PFSK-1 (cell line): Measurements from ENCODE around the gene ZNF346.

Source experiments
- FOXP2 ChIP-seq: optimal IDR thresholded peaks from 2 replicates; pipeline ENCODE3; 2011; ENCODE audit warnings: borderline replicate concordance, control low read depth, inconsistent platforms; ENCODE audit not compliant: insufficient read depth; ENCODE audit errors: extremely low read length, extremely low read depth
- POLR2AphosphoS5 ChIP-seq: IDR thresholded peaks from 2 replicates; pipeline ENCODE4 v1.6.1; 2012; ENCODE audit warnings: low read depth, mild to moderate bottlenecking, control low read depth, low read length, moderate library complexity
- REST ChIP-seq, 2 experiments: IDR thresholded peaks; 2 replicates each; pipeline versions ENCODE4 v1.6.1 to v1.8.0; 2011 to 2012; ENCODE audit warnings: low read depth in 2 of 2, low read length in 2 of 2, control low read depth in 1 of 2, inconsistent platforms in 1 of 2, mild to moderate bottlenecking in 1 of 2, moderate library complexity in 1 of 2; ENCODE audit not compliant: insufficient read depth in 1 of 2
- SIN3A ChIP-seq: IDR thresholded peaks from 2 replicates; pipeline ENCODE4 v1.6.1; 2012; ENCODE audit warnings: mild to moderate bottlenecking, low read length, moderate library complexity, borderline replicate concordance; ENCODE audit not compliant: insufficient read depth
- TAF1 ChIP-seq: IDR thresholded peaks from 2 replicates; pipeline ENCODE4 v1.6.1; 2012; ENCODE audit warnings: low read length, control low read depth, borderline replicate concordance; ENCODE audit not compliant: insufficient read depth

ZNF346 gene

GRCh38 chr5:177036921-177037320 is 14.4 kb downstream of the ZNF346 start:
- TF ChIP-seq FOXP2 (no peak), POLR2AphosphoS5 (no peak), REST (IDR thresholded peaks at IDR 0.05; ENCODE audit: insufficient read depth in 1 of 2, low read depth in 2 of 2, low read length in 2 of 2) (no peak), SIN3A (no peak), TAF1 (no peak)

GRCh38 chr5:177040814-177041420 is 18.4 kb downstream of the ZNF346 start:
- no peak for TF ChIP-seq REST (IDR thresholded peaks at IDR 0.05; ENCODE audit: insufficient read depth in 1 of 2, low read depth in 2 of 2, low read length in 2 of 2)
- TF ChIP-seq FOXP2: no peak
- no peak for TF ChIP-seq TAF1
- TF ChIP-seq POLR2AphosphoS5: no peak

GRCh38 chr5:177041936-177042335 is 19.4 kb downstream of the ZNF346 start:
- TF ChIP-seq TAF1 (no peak), REST (IDR thresholded peaks at IDR 0.05; ENCODE audit: insufficient read depth in 1 of 2, low read depth in 2 of 2, low read length in 2 of 2) (no peak), POLR2AphosphoS5 (no peak), SIN3A (no peak), FOXP2 (no peak)

GRCh38 chr5:177043114-177043513 is 20.6 kb downstream of the ZNF346 start:
- TF ChIP-seq POLR2AphosphoS5: no peak
- TF ChIP-seq FOXP2: no peak
- no peak for TF ChIP-seq REST (IDR thresholded peaks at IDR 0.05; ENCODE audit: insufficient read depth in 1 of 2, low read depth in 2 of 2, low read length in 2 of 2)

- TF ChIP-seq POLR2AphosphoS5 (no peak), FOXP2 (no peak)
Measured at GRCh38 chr5:177043958-177044357, 21.5 kb downstream of the ZNF346 start.

- TF ChIP-seq TAF1 (no peak), REST (IDR thresholded peaks at IDR 0.05; ENCODE audit: insufficient read depth in 1 of 2, low read depth in 2 of 2, low read length in 2 of 2) (no peak), SIN3A (no peak), FOXP2 (no peak), POLR2AphosphoS5 (no peak)
Measured at GRCh38 chr5:177044641-177045040, 22.1 kb downstream of the ZNF346 start.
